GM18498 (cell line): ENCODE results near the gene TNS2.

Source experiments
- ATAC-seq: cut with Tn5 transposase; IDR thresholded peaks from one replicate; pipeline ENCODE4 v1.9.1; 2021; ENCODE audit warnings: mild to moderate bottlenecking, moderate library complexity; ENCODE audit not compliant: unreplicated experiment

TNS2 gene

GRCh38 chr12:53044052-53044581 is 5.7 kb upstream of the TNS2 start:
- no peak for ATAC-seq

DNA sequence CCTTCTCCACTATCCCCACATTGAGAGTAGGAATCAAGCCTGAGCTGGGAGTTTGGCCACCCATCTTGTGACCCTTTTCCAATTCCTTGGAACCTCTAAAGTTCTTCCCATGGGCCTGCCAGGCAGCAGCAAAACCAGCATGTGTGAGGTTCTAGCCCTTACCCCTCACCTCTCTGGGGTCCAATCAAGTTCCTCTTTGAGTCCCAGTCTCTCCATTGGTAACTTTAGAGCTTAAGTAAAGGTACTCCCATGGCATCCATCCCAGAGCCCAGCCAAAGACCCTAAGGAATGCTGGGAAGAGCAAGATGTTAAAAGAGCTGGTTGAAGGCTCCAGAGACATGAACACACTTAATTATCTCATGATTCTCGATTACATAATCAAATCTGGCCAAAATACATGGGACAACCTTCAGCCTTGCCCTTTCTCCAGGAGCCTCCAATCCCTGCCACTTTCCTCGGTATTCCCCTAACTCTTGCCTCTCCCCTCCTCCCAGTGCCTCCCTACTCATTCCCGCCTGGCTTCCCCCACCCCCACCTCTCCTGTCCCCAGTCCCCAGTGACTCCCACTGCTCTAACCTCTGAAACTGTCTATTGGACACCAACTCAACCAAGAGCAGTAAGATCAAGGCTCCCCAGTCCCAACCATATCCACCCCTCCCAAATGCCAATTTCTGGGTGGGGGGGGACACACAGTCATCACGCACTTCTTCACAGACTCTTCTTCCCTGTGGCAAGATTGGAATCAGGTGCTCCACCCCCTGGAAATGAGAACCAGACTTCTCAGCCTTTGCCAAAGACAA is 4.8 kb upstream of the TNS2 start:
- ATAC-seq, result no peak

GRCh38 chr12:53045696-53046045 is 4.2 kb upstream of the TNS2 start:
- ATAC-seq, result no peak

GRCh38 chr12:53046655-53047220 is 3.1 kb upstream of the TNS2 start:
- ATAC-seq, result no peak

- ATAC-seq, result peak; percentile 84
Measured at GRCh38 chr12:53047221-53048032, 2.4 kb upstream of the TNS2 start.

- no peak for ATAC-seq
Measured at GRCh38 chr12:53048033-53048779, 1.7 kb upstream of the TNS2 start.

GRCh38 chr12:53048780-53049401 is 974 bp upstream of the TNS2 start:
- ATAC-seq, result no peak

GRCh38 chr12:53050426-53051057 is 677 bp downstream of the TNS2 start:
- no peak for ATAC-seq

GRCh38 chr12:53051058-53051880 is 1.4 kb downstream of the TNS2 start:
- ATAC-seq, result no peak

- no peak for ATAC-seq
Measured at GRCh38 chr12:53051881-53052412, 2.1 kb downstream of the TNS2 start.

DNA sequence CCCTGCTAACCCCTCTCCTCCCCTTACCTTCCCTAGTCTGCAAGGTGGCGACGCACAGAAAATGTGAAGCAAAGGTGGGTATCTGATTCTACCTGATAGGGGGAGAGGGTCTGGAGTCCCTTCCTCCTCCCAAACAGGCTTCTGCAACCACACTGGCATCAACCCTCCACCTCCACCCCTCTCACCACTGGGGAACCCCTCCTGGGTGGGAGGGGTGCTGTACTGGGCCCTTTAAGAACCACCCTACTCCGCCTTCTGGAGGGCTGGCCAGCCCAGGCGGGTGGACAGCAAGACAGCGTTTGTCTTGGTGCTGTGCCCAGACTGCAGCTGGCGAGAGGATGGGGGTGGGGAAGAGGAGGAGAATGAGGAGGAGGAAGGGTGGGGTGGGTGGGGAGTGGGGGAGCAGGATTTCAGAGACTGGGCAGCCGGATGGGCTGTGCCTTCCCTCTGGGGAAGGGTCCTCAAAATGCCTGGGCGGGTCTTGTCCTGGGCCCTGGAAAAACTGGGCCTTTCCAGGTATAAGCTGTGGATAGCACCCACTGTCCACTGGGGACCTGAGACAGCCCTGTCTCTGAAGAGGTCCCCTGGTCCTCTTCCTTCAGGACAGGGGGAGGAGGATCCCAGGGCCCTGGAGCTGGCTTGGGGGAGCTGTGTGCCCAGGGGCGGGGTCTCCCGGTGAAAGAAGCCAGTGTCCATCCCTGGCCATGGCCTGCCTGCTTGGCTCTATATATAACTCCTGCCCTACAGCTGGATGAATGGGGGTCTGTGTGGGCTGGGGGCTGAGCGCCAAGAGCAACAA is 2.8 kb downstream of the TNS2 start:
- no peak for ATAC-seq

- no peak for ATAC-seq
Measured at GRCh38 chr12:53053218-53054111, 3.6 kb downstream of the TNS2 start.

GRCh38 chr12:53054112-53054878 is 4.4 kb downstream of the TNS2 start:
- peak; percentile 88 for ATAC-seq

GRCh38 chr12:53055471-53056266 is 5.8 kb downstream of the TNS2 start:
- ATAC-seq, result no peak

- no peak for ATAC-seq
Measured at GRCh38 chr12:53056296-53056695, 6.4 kb downstream of the TNS2 start.

GRCh38 chr12:53056901-53057300 is 7.0 kb downstream of the TNS2 start:
- no peak for ATAC-seq
